Measurements from ENCODE around the gene AMD1.
"Not testable (repeated sequence)": the region's sequence is repeated elsewhere in the genome, so short reads cannot be mapped to it uniquely, and the experiment has no call there.

The AMD1 gene

GRCh38 chr6:110877569-110877968 is 3.0 kb downstream of the AMD1 start:
- DNase-seq (ENCODE audit: low read depth in 2 of 2), result no peak

- no peak for DNase-seq (ENCODE audit: low read depth in 2 of 2)
Observed at GRCh38 chr6:110878751-110879522, 4.4 kb downstream of the AMD1 start.

GRCh38 chr6:110880651-110881050 is 6.1 kb downstream of the AMD1 start:
- no peak for DNase-seq (ENCODE audit: low read depth in 2 of 2)

- DNase-seq (ENCODE audit: low read depth in 2 of 2), result no peak
Observed at GRCh38 chr6:110881546-110882273, 7.1 kb downstream of the AMD1 start.

- DNase-seq (ENCODE audit: low read depth in 2 of 2), result no peak
Observed at GRCh38 chr6:110882274-110882619, 7.7 kb downstream of the AMD1 start.

GRCh38 chr6:110882824-110883554 is 8.4 kb downstream of the AMD1 start:
- no peak for DNase-seq (ENCODE audit: low read depth in 2 of 2)

GRCh38 chr6:110884321-110884720 is 9.7 kb downstream of the AMD1 start:
- no peak for DNase-seq (ENCODE audit: low read depth in 2 of 2)

- DNase-seq (ENCODE audit: low read depth in 2 of 2), result no peak
Observed at GRCh38 chr6:110885526-110885925, 10.9 kb downstream of the AMD1 start.

- no peak for DNase-seq (ENCODE audit: low read depth in 2 of 2)
Observed at GRCh38 chr6:110886555-110887167, 12.1 kb downstream of the AMD1 start.

GRCh38 chr6:110890288-110890687 is 15.7 kb downstream of the AMD1 start:
- DNase-seq (ENCODE audit: low read depth in 2 of 2), result no peak

GRCh38 chr6:110895907-110896608 is 21.5 kb downstream of the AMD1 start:
- DNase-seq (ENCODE audit: low read depth in 2 of 2), result no peak

GRCh38 chr6:110897433-110897832 is 22.8 kb downstream of the AMD1 start:
- no peak for DNase-seq (ENCODE audit: low read depth in 2 of 2)

GRCh38 chr6:110898111-110898510 is 23.5 kb downstream of the AMD1 start:
- DNase-seq (ENCODE audit: low read depth in 2 of 2), result no peak

- DNase-seq (ENCODE audit: low read depth in 2 of 2), result no peak
Observed at GRCh38 chr6:110900028-110900598, 25.5 kb downstream of the AMD1 start.

GRCh38 chr6:110901601-110902000 is 27.0 kb downstream of the AMD1 start:
- not testable (repeated sequence) for DNase-seq (ENCODE audit: low read depth in 2 of 2)

GRCh38 chr6:110902091-110902490 is 27.5 kb downstream of the AMD1 start:
- no peak for DNase-seq (ENCODE audit: low read depth in 2 of 2)

GRCh38 chr6:110906273-110906672 is 31.7 kb downstream of the AMD1 start:
- not testable (repeated sequence) for DNase-seq (ENCODE audit: low read depth in 2 of 2)

- DNase-seq (ENCODE audit: low read depth in 2 of 2), result no peak
Observed at GRCh38 chr6:110930781-110931180, 56.2 kb downstream of the AMD1 start.

GRCh38 chr6:110933912-110934311 is 59.3 kb downstream of the AMD1 start:
- DNase-seq (ENCODE audit: low read depth in 2 of 2), result no peak

- no peak for DNase-seq (ENCODE audit: low read depth in 2 of 2)
Observed at GRCh38 chr6:110934381-110934898, 59.9 kb downstream of the AMD1 start.

- DNase-seq (ENCODE audit: low read depth in 2 of 2), result no peak
Observed at GRCh38 chr6:110935171-110935570, 60.6 kb downstream of the AMD1 start.
